Left lung (tissue), 10 donors: ENCODE measurements around the gene WDR18. TPM values are rescaled to one million over a fixed set of nuclear protein-coding genes. Genes with fewer than 3 reads are reported as not detected.

Experiments used
- ATAC-seq: fragments of 200-7000 bp; cut with Tn5 transposase; one replicate; pipeline ENCODE4 v1.9.1; 2020; ENCODE audit warnings: moderate library complexity
- DNase-seq, 4 donors: peaks; one replicate each; pipeline ENCODE4 v3.0.0-alpha.2; 2013 to 2020
- H3K27ac ChIP-seq, 2 donors: fragments of 200-600 bp; sonication (generic) in 1 of 2; one replicate each; pipeline versions ENCODE4 v1.5.0 to v1.8.0; 2020 to 2021
- H3K27me3 ChIP-seq, 2 donors: fragments of 200-600 bp; sonication (generic) in 1 of 2; one replicate each; pipeline versions ENCODE4 v1.5.0 to v1.8.0; 2020 to 2021
- H3K36me3 ChIP-seq, 2 donors: fragments of 200-600 bp; sonication (generic) in 1 of 2; one replicate each; pipeline versions ENCODE4 v1.5.0 to v1.8.0; 2020 to 2021
- H3K4me1 ChIP-seq, 2 donors: fragments of 200-600 bp; one replicate each; pipeline ENCODE4 v1.8.0; 2021
- H3K4me3 ChIP-seq, 2 donors: fragments of 200-600 bp; sonication (generic) in 1 of 2; one replicate each; pipeline versions ENCODE4 v1.5.0 to v1.8.0; 2020 to 2021; ENCODE audit warnings: mild to moderate bottlenecking in 1 of 2
- H3K9me3 ChIP-seq, 2 donors: fragments of 200-600 bp; sonication (generic) in 1 of 2; one replicate each; pipeline versions ENCODE4 v1.5.0 to v1.8.0; 2020 to 2021
- intact Hi-C, 2 donors: fragments of 100-400 bp; cut with DNase I; formaldehyde crosslinking; loops; one replicate each; pipeline versions ENCODE4 v1.11.2 to v1.14.2; 2022
- polyA plus RNA-seq, 6 donors: library from polyadenylated mRNA; unstranded; fragments of 120-200 nt; gene quantifications; one replicate each; pipeline ENCODE4 v1.2.1, GENCODE V29; 2013; ENCODE audit not compliant: insufficient read length in 6 of 6
- total RNA-seq, 2 donors: library from RNA; stranded (reverse); fragmentation: NEBNext Ultra II Directional; extraction: Animal tissue kit (Norgen Biotek cat#: 25700); gene quantifications; one replicate each; pipeline ENCODE4 v1.2.1, GENCODE V29; 2021
- TF ChIP-seq, protein P1 (sequence below), 2 donors: fragments of 200-600 bp; sonication (generic) in 1 of 2; IDR thresholded peaks; one replicate each; pipeline versions ENCODE4 v1.5.0 to v1.8.0; 2021; ENCODE audit warnings: antibody characterized with exemption in 2 of 2
- donor health status: DM: no; HTN: yes; CAD: no.
- donor health status: DM: no; HTN: no; CAD: no.

The WDR18 gene
- total and polyA plus RNA-seq, 8 donors, result 26.6 to 40.7 (median 35.4) TPM

DNA sequence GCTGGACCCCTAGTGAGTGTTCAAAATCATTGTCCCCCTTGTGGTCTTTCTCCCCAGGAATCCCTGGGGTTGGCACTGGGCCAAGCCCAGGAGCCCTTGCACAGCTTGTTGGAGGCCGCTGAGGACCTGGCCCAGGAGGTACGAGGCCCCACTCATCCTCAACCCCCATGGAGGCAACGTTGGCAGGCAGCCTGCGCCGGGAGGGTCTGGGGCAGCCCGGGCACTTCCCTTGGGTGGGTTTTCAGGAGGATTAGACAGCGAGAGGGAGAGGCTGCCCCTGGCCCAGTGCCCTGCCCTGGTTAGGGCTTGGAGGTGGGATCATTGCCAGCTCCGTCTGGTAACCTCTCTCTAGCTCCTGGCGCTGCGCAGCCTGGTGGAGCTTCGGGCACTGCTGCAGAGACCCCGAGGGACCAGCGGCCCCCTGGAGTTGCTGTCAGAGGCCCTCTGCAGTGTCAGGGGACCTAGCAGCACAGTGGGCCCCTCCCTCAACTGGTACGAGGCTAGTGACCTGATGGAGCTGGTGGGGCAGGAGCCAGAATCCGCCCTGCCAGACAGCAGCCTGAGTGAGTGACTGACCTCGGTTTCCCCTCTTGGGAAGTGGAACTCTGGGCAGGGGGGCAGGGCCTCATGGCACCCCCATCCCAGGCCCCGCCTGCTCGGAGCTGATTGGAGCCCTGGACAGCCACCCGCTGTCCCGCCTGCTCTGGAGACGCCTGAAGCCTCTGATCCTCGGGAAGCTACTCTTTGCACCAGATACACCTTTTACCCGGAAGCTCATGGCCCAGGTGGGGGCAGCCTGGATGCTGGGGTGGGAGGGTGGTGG lies 58.8 kb downstream of the WDR18 start:
- H3K9me3 ChIP-seq, result no peaks in the 10 kb centered on the region
- no peak for ATAC-seq
- no peak overlapping the region for H3K27ac ChIP-seq
- H3K4me3 ChIP-seq, result no peak overlapping the region
- H3K36me3 ChIP-seq, result peaks cover 0 to 54% of the 10 kb centered on the region in 2 donors
- intact Hi-C loops, result no loop called here
- peaks cover 15 to 44% of the 10 kb centered on the region in 2 donors for H3K4me1 ChIP-seq
- H3K27me3 ChIP-seq, result no peaks in the 10 kb centered on the region
- TF ChIP-seq, protein P1, sequence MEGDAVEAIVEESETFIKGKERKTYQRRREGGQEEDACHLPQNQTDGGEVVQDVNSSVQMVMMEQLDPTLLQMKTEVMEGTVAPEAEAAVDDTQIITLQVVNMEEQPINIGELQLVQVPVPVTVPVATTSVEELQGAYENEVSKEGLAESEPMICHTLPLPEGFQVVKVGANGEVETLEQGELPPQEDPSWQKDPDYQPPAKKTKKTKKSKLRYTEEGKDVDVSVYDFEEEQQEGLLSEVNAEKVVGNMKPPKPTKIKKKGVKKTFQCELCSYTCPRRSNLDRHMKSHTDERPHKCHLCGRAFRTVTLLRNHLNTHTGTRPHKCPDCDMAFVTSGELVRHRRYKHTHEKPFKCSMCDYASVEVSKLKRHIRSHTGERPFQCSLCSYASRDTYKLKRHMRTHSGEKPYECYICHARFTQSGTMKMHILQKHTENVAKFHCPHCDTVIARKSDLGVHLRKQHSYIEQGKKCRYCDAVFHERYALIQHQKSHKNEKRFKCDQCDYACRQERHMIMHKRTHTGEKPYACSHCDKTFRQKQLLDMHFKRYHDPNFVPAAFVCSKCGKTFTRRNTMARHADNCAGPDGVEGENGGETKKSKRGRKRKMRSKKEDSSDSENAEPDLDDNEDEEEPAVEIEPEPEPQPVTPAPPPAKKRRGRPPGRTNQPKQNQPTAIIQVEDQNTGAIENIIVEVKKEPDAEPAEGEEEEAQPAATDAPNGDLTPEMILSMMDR (IDR thresholded peaks at IDR 0.05), result no peak
- DNase-seq, result peak in 1 of 4 donors; percentile 69

Other genes with a start within 250 kb of the WDR18 start
- 10 to 100 TPM; 19.2 to 44.0 TPM for gene MISP, start 233.2 kb upstream of the WDR18 start, total RNA-seq
- 10 to 100 TPM in 3 of 6 donors, 1 to 10 TPM in 3; 5.8 to 15.6 (median 10.6) TPM for gene MISP, start 233.2 kb upstream of the WDR18 start, polyA plus RNA-seq
- 100 to 1,000 TPM; 236 to 354 TPM for gene PTBP1, start 186.9 kb upstream of the WDR18 start, total RNA-seq
- gene PTBP1, start 186.9 kb upstream of the WDR18 start, polyA plus RNA-seq, result 100 to 1,000 TPM; 317 to 374 (median 340) TPM
- 1 to 10 TPM; 1.6 to 1.9 TPM for gene PLPPR3, start 162.4 kb upstream of the WDR18 start, total RNA-seq
- gene PLPPR3, start 162.4 kb upstream of the WDR18 start, polyA plus RNA-seq, result 10 to 100 TPM in 1 of 6 donors, 1 to 10 TPM in 5; 4.9 to 11.9 (median 6.8) TPM
- 1 to 10 TPM; 1.3 TPM for gene AZU1, start 156.5 kb upstream of the WDR18 start, total RNA-seq
- gene AZU1, start 156.5 kb upstream of the WDR18 start, polyA plus RNA-seq, result 1 to 10 TPM; 1.7 to 4.7 (median 2.5) TPM
- gene PRTN3, start 143.3 kb upstream of the WDR18 start, total RNA-seq, result under 1 TPM; 0.55 to 0.58 TPM
- 1 to 10 TPM; 1.5 to 3.8 (median 3.0) TPM for gene PRTN3, start 143.3 kb upstream of the WDR18 start, polyA plus RNA-seq
- gene ELANE, start 132.0 kb upstream of the WDR18 start, total RNA-seq, result 1 to 10 TPM in 1 of 2 donors, under 1 TPM in 1; 0.89 to 1.3 TPM
- gene ELANE, start 132.0 kb upstream of the WDR18 start, polyA plus RNA-seq, result 1 to 10 TPM in 4 of 6 donors, under 1 TPM in 2; 0.70 to 2.2 (median 1.2) TPM
- 10 to 100 TPM; 78.0 to 85.3 TPM for gene CFD, start 124.7 kb upstream of the WDR18 start, total RNA-seq
- 10 to 100 TPM in 2 of 6 donors, 1 to 10 TPM in 4; 4.9 to 22.9 (median 8.1) TPM for gene CFD, start 124.7 kb upstream of the WDR18 start, polyA plus RNA-seq
- gene MED16, start 91.2 kb upstream of the WDR18 start, total RNA-seq, result 10 to 100 TPM; 51.7 to 55.8 TPM
- 10 to 100 TPM; 42.4 to 61.7 (median 53.0) TPM for gene MED16, start 91.2 kb upstream of the WDR18 start, polyA plus RNA-seq
- gene RNU6-9, start 90.9 kb upstream of the WDR18 start, total RNA-seq, result not detected
- not detected for gene RNU6-9, start 90.9 kb upstream of the WDR18 start, polyA plus RNA-seq
- gene R3HDM4, start 71.1 kb upstream of the WDR18 start, total RNA-seq, result 10 to 100 TPM; 46.1 to 66.3 TPM
- gene R3HDM4, start 71.1 kb upstream of the WDR18 start, polyA plus RNA-seq, result 10 to 100 TPM; 28.8 to 51.2 (median 37.4) TPM
- gene KISS1R, start 67.0 kb upstream of the WDR18 start, total RNA-seq, result under 1 TPM in 1 of 2 donors, not detected in 1; 0.23 TPM
- gene KISS1R, start 67.0 kb upstream of the WDR18 start, polyA plus RNA-seq, result under 1 TPM in 2 of 6 donors, not detected in 4; 0.11 to 0.15 TPM
- 10 to 100 TPM; 20.7 to 35.7 TPM for gene ARID3A, start 58.3 kb upstream of the WDR18 start, total RNA-seq
- gene ARID3A, start 58.3 kb upstream of the WDR18 start, polyA plus RNA-seq, result 10 to 100 TPM; 20.6 to 30.5 (median 23.6) TPM
- 1 to 10 TPM in 1 of 2 donors, not detected in 1; 2.7 TPM for gene GRIN3B, start 16.1 kb downstream of the WDR18 start, total RNA-seq
- 1 to 10 TPM in 2 of 6 donors, under 1 TPM in 4; 0.37 to 1.4 (median 0.54) TPM for gene GRIN3B, start 16.1 kb downstream of the WDR18 start, polyA plus RNA-seq
- 100 to 1,000 TPM; 135 to 154 TPM for gene TMEM259, start 36.8 kb downstream of the WDR18 start, total RNA-seq
- 100 to 1,000 TPM in 2 of 6 donors, 10 to 100 TPM in 4; 74.2 to 117 (median 98.7) TPM for gene TMEM259, start 36.8 kb downstream of the WDR18 start, polyA plus RNA-seq
- not detected for gene RNU6-2, start 37.2 kb downstream of the WDR18 start, total RNA-seq
- not detected for gene RNU6-2, start 37.2 kb downstream of the WDR18 start, polyA plus RNA-seq
- 100 to 1,000 TPM; 250 to 259 TPM for gene CNN2, start 42.3 kb downstream of the WDR18 start, total RNA-seq
- gene CNN2, start 42.3 kb downstream of the WDR18 start, polyA plus RNA-seq, result 100 to 1,000 TPM; 133 to 214 (median 160) TPM
- 10 to 100 TPM; 49.6 to 52.2 TPM for gene ABCA7, start 55.8 kb downstream of the WDR18 start, total RNA-seq
- 1 to 10 TPM; 3.3 to 5.5 (median 4.5) TPM for gene ABCA7, start 55.8 kb downstream of the WDR18 start, polyA plus RNA-seq
- 10 to 100 TPM; 71.1 to 83.8 TPM for gene ARHGAP45, start 82.8 kb downstream of the WDR18 start, total RNA-seq
- 10 to 100 TPM in 5 of 6 donors, 1 to 10 TPM in 1; 8.5 to 12.3 (median 11.2) TPM for gene ARHGAP45, start 82.8 kb downstream of the WDR18 start, polyA plus RNA-seq
- 100 to 1,000 TPM; 139 to 160 TPM for gene POLR2E, start 111.0 kb downstream of the WDR18 start, total RNA-seq
- gene POLR2E, start 111.0 kb downstream of the WDR18 start, polyA plus RNA-seq, result 100 to 1,000 TPM; 120 to 147 (median 135) TPM
- 100 to 1,000 TPM; 266 to 365 TPM for gene GPX4, start 119.6 kb downstream of the WDR18 start, total RNA-seq
- 100 to 1,000 TPM; 146 to 223 (median 208) TPM for gene GPX4, start 119.6 kb downstream of the WDR18 start, polyA plus RNA-seq
- 100 to 1,000 TPM in 1 of 2 donors, 10 to 100 TPM in 1; 68.3 to 119 TPM for gene SBNO2, start 189.9 kb downstream of the WDR18 start, total RNA-seq
- gene SBNO2, start 189.9 kb downstream of the WDR18 start, polyA plus RNA-seq, result 10 to 100 TPM; 17.9 to 25.5 (median 22.5) TPM
- 10 to 100 TPM; 42.6 to 52.0 TPM for gene STK11, start 221.4 kb downstream of the WDR18 start, total RNA-seq
- gene STK11, start 221.4 kb downstream of the WDR18 start, polyA plus RNA-seq, result 10 to 100 TPM; 46.4 to 58.4 (median 51.1) TPM